ENCODE data around the gene TSPYL4. TPM values are rescaled to one million over a fixed set of nuclear protein-coding genes. Genes with fewer than 3 reads are reported as not detected.

Gene TSPYL4
- total and polyA plus RNA-seq, 2 donors (not counting 3 experiments of a cell fraction or from before 2014, with no cell fraction given) = 24.5 to 43.1 TPM

DNA sequence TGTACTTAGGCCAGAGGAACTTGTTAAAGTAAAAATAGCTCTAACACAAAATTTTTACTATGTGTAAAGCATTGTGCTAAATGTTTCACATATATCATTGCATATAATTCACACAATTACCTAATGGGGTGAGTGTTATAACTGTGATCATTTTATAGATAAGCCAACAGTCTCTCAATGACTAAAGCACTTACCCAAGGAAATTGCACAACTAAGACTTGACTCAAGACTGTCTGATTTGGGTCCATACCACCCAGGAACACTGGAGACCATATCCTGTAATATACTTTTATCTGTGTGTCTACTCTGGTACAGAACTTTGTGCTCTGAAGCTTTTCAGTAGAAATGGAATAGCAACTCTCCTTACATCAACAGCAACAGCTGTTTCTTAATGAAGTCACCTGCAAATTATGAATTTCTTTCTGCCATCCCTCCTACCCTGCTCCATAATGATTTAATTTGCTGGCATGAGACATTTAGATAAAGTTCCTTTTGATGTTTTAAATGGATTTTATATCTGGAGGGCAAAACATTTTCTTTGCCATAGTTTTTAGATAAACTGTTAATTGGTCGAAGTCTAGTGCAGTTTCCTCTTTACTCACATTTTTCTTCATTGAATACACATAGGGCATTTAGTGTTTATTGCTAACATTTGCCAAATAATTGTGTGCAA lies 47.5 kb downstream of the TSPYL4 start:
- H4K20me1 ChIP-seq (replicated peaks; ENCODE audit: control insufficient read depth, extremely low read depth, insufficient read depth, low read length) = no peaks in the 10 kb centered on the region
- no peaks in the 10 kb centered on the region for H3K27me3 ChIP-seq (ENCODE audit: control insufficient read depth in 2 of 2, insufficient read depth in 2 of 2, low read length in 2 of 2)
- no peaks in the 10 kb centered on the region for H3K36me3 ChIP-seq (ENCODE audit: control insufficient read depth in 2 of 2, extremely low read depth in 1 of 2, insufficient read depth in 2 of 2, low read length in 2 of 2)
- H3K9me1 ChIP-seq (replicated peaks; ENCODE audit: control insufficient read depth, extremely low read depth, insufficient read depth, low read length) = no peaks in the 10 kb centered on the region
- DNase-seq (ENCODE audit: low read depth, low spot score) (no peak), FAIRE-seq (no peak)
- H3K9me3 ChIP-seq (replicated peaks; ENCODE audit: control insufficient read depth, insufficient read depth, low read length) = no peaks in the 10 kb centered on the region
- H2AFZ ChIP-seq (ENCODE audit: low read depth, low read length) = no peak overlapping the region
- H3K4me1 ChIP-seq (ENCODE audit: control insufficient read depth, extremely low read depth, insufficient read depth, low read length) = no peaks in the 10 kb centered on the region
- TF ChIP-seq POLR2A (IDR thresholded peaks at IDR 0.05; ENCODE audit: low read depth, low read length) = no peak
- no peak for TF ChIP-seq GATA2 (IDR thresholded peaks at IDR 0.05; ENCODE audit: insufficient read depth, insufficient read length, low read depth, low read length)
- no peak for TF ChIP-seq POLR2AphosphoS5 (IDR thresholded peaks at IDR 0.05; ENCODE audit: insufficient read depth, low read depth, low read length)
- no peak for TF ChIP-seq EZH2 (IDR thresholded peaks at IDR 0.05; ENCODE audit: borderline replicate concordance, low read depth, low read length, severe bottlenecking)
- TF ChIP-seq FOS (IDR thresholded peaks at IDR 0.05; ENCODE audit: borderline replicate concordance, insufficient read depth, low read length) = no peak
- TF ChIP-seq MYC (IDR thresholded peaks at IDR 0.05; ENCODE audit: low read depth, low read length) = no peak
- TF ChIP-seq, protein P1, sequence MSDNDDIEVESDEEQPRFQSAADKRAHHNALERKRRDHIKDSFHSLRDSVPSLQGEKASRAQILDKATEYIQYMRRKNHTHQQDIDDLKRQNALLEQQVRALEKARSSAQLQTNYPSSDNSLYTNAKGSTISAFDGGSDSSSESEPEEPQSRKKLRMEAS (IDR thresholded peaks at IDR 0.05; ENCODE audit: insufficient read depth, insufficient read length) = no peak
- no peak for TF ChIP-seq JUN (IDR thresholded peaks at IDR 0.05; ENCODE audit: borderline replicate concordance, insufficient read depth, insufficient read length, low read depth)
- TF ChIP-seq, protein P2, sequence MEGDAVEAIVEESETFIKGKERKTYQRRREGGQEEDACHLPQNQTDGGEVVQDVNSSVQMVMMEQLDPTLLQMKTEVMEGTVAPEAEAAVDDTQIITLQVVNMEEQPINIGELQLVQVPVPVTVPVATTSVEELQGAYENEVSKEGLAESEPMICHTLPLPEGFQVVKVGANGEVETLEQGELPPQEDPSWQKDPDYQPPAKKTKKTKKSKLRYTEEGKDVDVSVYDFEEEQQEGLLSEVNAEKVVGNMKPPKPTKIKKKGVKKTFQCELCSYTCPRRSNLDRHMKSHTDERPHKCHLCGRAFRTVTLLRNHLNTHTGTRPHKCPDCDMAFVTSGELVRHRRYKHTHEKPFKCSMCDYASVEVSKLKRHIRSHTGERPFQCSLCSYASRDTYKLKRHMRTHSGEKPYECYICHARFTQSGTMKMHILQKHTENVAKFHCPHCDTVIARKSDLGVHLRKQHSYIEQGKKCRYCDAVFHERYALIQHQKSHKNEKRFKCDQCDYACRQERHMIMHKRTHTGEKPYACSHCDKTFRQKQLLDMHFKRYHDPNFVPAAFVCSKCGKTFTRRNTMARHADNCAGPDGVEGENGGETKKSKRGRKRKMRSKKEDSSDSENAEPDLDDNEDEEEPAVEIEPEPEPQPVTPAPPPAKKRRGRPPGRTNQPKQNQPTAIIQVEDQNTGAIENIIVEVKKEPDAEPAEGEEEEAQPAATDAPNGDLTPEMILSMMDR (IDR thresholded peaks at IDR 0.05; ENCODE audit: extremely low read depth in 1 of 2, insufficient read depth in 1 of 2, low read depth in 1 of 2, low read length in 2 of 2) = no peak
- H3K27ac ChIP-seq (ENCODE audit: insufficient read depth, low read depth, low read length) = no peak overlapping the region
- BruUV-seq (replicated peaks) = no TSS peak
- H3K4me2 ChIP-seq (ENCODE audit: insufficient read depth, low read length) = no peak overlapping the region
- intact Hi-C loops (cut with micrococcal nuclease) = no loop called here
- dilution Hi-C loops (cut with MboI; ENCODE audit: extremely low pct_ligation_motif_present, low sequenced_read_pairs) = no loop called here
- ChIA-PET POLR2A (no interaction called here), CTCF (interaction anchor here (1.9 to 2.0 kb wide), 2 partner anchors 12 kb away, joined by 11 read pairs; no protein-coding TSS in a partner anchor)
- no peaks in the 10 kb centered on the region for H3K79me2 ChIP-seq (ENCODE audit: control insufficient read depth, insufficient read depth, low read length)
- no peak overlapping the region for H3K4me3 ChIP-seq (replicated peaks in 1 of 3; ENCODE audit: insufficient read depth in 1 of 3, low read depth in 1 of 3, low read length in 3 of 3)
- H3K9ac ChIP-seq (replicated peaks; ENCODE audit: extremely low read depth, insufficient read depth, low read length) = no peak overlapping the region

All from endothelial cell of umbilical vein (primary cell).